Neural cell (in vitro differentiated cells): Measurements from ENCODE around the gene SORL1-AS1.

ENCODE experiments used
- H2AFZ ChIP-seq: fragments of 200-600, 300-800 bp; sonication (generic), shearing (Covaris generic); 2 replicates; pipeline ENCODE4 v1.6.0; 2014; ENCODE audit warnings: low read depth, mild to moderate bottlenecking, antibody characterized with exemption, low read length, moderate library complexity
- H3F3A ChIP-seq: fragments of 200-600 bp; shearing (Covaris generic); 2 replicates; pipeline ENCODE4 v1.6.1; 2016; ENCODE audit warnings: mild to moderate bottlenecking, moderate library complexity, mixed read lengths, antibody characterized with exemption, low read length; ENCODE audit not compliant: insufficient read depth, poor library complexity, severe bottlenecking
- H3K27ac ChIP-seq: fragments of 200-600, 300-800 bp; sonication (generic), shearing (Covaris generic); 2 replicates; pipeline ENCODE4 v1.5.1; 2014; ENCODE audit warnings: mild to moderate bottlenecking, low read length, moderate library complexity
- H3K27me3 ChIP-seq: fragments of 300-800, 200-600 bp; sonication (generic), shearing (Covaris generic); 2 replicates; pipeline ENCODE4 v1.6.0; 2014; ENCODE audit warnings: mild to moderate bottlenecking, low read depth, low read length, moderate library complexity; ENCODE audit not compliant: insufficient read depth
- H3K36me3 ChIP-seq: fragments of 300-800, 200-600 bp; sonication (generic), shearing (Covaris generic); 2 replicates; pipeline ENCODE4 v1.5.1; 2014; ENCODE audit warnings: mild to moderate bottlenecking, antibody characterized with exemption, low read length, moderate library complexity; ENCODE audit not compliant: insufficient read depth
- H3K4me2 ChIP-seq: fragments of 300-800, 200-600 bp; sonication (generic), shearing (Covaris generic); 2 replicates; pipeline ENCODE4 v1.6.0; 2014; ENCODE audit warnings: mild to moderate bottlenecking, low read length
- H3K4me3 ChIP-seq: fragments of 300-800, 200-600 bp; sonication (generic), shearing (Covaris generic); 2 replicates; pipeline ENCODE4 v1.5.1; 2014; ENCODE audit warnings: mild to moderate bottlenecking, low read length, moderate library complexity
- H3K79me2 ChIP-seq: fragments of 200-600 bp; shearing (Covaris generic); replicated peaks from 2 replicates; pipeline ENCODE4 v1.6.0; 2014; ENCODE audit warnings: mild to moderate bottlenecking, low read length, moderate library complexity; ENCODE audit not compliant: insufficient read depth
- H3K9ac ChIP-seq: fragments of 300-800, 200-600 bp; sonication (generic), shearing (Covaris generic); 2 replicates; pipeline ENCODE4 v1.6.1; 2016; ENCODE audit warnings: mild to moderate bottlenecking, low read length, mixed read lengths
- H3K9me2 ChIP-seq: fragments of 200-600 bp; shearing (Covaris generic); 2 replicates; pipeline ENCODE4 v1.6.1; 2016; ENCODE audit warnings: mild to moderate bottlenecking, low read length, mixed read lengths; ENCODE audit not compliant: insufficient read depth
- H3K9me3 ChIP-seq: fragments of 200-600, 300-800 bp; sonication (generic), shearing (Covaris generic); 2 replicates; pipeline ENCODE4 v1.6.1; 2016; ENCODE audit warnings: mild to moderate bottlenecking, mixed run types, low read length, moderate library complexity, mixed read lengths
- H4K20me1 ChIP-seq: fragments of 200-600 bp; shearing (Covaris generic); 2 replicates; pipeline ENCODE4 v1.6.1; 2016; ENCODE audit warnings: mild to moderate bottlenecking, mixed run types; ENCODE audit not compliant: insufficient read depth
- EP300 ChIP-seq: fragments of 450-650 bp; conservative IDR thresholded peaks from 2 replicates; pipeline ENCODE4 v1.6.1; 2014; ENCODE audit warnings: antibody characterized with exemption, mild to moderate bottlenecking, moderate library complexity; ENCODE audit not compliant: poor library complexity, severe bottlenecking
- EZH2 ChIP-seq: fragments of 200-600, 300-800 bp; shearing (Covaris generic), sonication (generic); IDR thresholded peaks from 2 replicates; pipeline ENCODE4 v1.6.1; 2014; ENCODE audit warnings: antibody characterized with exemption, low read length, borderline replicate concordance, mild to moderate bottlenecking; ENCODE audit not compliant: insufficient read depth, poor library complexity, severe bottlenecking
- MXI1 ChIP-seq: fragments of 450-650 bp; conservative IDR thresholded peaks from 2 replicates; pipeline ENCODE4 v1.6.1; 2014; ENCODE audit warnings: antibody characterized with exemption, mild to moderate bottlenecking; ENCODE audit not compliant: poor library complexity, severe bottlenecking
- POLR2AphosphoS5 ChIP-seq: IDR thresholded peaks from 2 replicates; pipeline ENCODE4 v1.6.1; 2012
- RAD21 ChIP-seq: fragments of 450-650 bp; conservative IDR thresholded peaks from 2 replicates; pipeline ENCODE4 v1.6.1; 2014; ENCODE audit warnings: antibody characterized with exemption, mild to moderate bottlenecking, moderate library complexity
- SMC3 ChIP-seq: fragments of 450-650 bp; conservative IDR thresholded peaks from 2 replicates; pipeline ENCODE4 v1.6.1; 2014; ENCODE audit warnings: antibody characterized with exemption, mild to moderate bottlenecking, moderate library complexity; ENCODE audit not compliant: poor library complexity
- TAF1 ChIP-seq: IDR thresholded peaks from 2 replicates; pipeline ENCODE4 v1.6.1; 2012; ENCODE audit warnings: low read depth
- TF ChIP-seq, protein P1 (sequence below): fragments of 450-650 bp; IDR thresholded peaks from 2 replicates; pipeline ENCODE4 v1.5.1; 2014; ENCODE audit warnings: antibody characterized with exemption, mild to moderate bottlenecking, moderate library complexity; ENCODE audit not compliant: poor library complexity, severe bottlenecking
- TF ChIP-seq, protein P2 (sequence below): IDR thresholded peaks from 2 replicates; pipeline ENCODE4 v1.6.1; 2012; ENCODE audit warnings: borderline replicate concordance

SORL1-AS1 gene

DNA sequence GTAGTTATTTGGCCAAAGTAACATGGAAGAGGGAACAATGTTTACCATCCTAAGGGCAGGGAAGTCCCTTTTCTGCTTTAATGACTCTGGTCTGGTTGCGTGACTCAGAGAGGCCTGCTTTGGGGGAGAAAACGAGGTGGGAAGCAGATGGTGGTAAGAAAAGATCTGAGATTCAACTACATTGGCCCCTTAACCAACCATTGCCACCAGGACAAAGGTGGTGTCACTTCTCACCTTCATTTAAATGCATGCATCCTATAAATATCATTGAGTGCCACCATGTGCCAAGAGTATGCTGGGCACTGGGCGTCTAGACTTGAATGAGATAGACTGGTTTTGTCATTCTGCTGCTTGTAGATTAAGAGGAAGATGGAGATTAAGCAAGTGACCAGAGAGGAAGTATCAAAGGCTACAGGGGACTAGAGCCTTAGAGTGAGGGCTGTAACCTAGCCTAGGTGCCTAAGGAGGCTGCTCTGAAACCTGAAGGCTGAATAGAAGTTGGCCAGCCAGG is 4.3 kb downstream of the SORL1-AS1 start:
- Histone ChIP-seq H3K79me2 (no peaks in the 10 kb centered on the region), H3K9me3 (no peaks in the 10 kb centered on the region), H3K36me3 (no peaks in the 10 kb centered on the region), H3K9me2 (no peaks in the 10 kb centered on the region), H4K20me1 (no peaks in the 10 kb centered on the region), H3K4me3 (no peak overlapping the region), H3K27ac (no peak overlapping the region), H3K9ac (no peak overlapping the region), H3K4me2 (no peak overlapping the region), H3F3A (no peaks in the 10 kb centered on the region), H2AFZ (no peak overlapping the region), H3K27me3 (no peaks in the 10 kb centered on the region)
- TF ChIP-seq EP300: no peak
- no peak for TF ChIP-seq EZH2
- TF ChIP-seq, protein P1, sequence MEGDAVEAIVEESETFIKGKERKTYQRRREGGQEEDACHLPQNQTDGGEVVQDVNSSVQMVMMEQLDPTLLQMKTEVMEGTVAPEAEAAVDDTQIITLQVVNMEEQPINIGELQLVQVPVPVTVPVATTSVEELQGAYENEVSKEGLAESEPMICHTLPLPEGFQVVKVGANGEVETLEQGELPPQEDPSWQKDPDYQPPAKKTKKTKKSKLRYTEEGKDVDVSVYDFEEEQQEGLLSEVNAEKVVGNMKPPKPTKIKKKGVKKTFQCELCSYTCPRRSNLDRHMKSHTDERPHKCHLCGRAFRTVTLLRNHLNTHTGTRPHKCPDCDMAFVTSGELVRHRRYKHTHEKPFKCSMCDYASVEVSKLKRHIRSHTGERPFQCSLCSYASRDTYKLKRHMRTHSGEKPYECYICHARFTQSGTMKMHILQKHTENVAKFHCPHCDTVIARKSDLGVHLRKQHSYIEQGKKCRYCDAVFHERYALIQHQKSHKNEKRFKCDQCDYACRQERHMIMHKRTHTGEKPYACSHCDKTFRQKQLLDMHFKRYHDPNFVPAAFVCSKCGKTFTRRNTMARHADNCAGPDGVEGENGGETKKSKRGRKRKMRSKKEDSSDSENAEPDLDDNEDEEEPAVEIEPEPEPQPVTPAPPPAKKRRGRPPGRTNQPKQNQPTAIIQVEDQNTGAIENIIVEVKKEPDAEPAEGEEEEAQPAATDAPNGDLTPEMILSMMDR: no peak
- no peak for TF ChIP-seq RAD21
- no peak for TF ChIP-seq MXI1
- no peak for TF ChIP-seq SMC3
- TF ChIP-seq TAF1: no peak
- TF ChIP-seq POLR2AphosphoS5: no peak
- TF ChIP-seq, protein P2, sequence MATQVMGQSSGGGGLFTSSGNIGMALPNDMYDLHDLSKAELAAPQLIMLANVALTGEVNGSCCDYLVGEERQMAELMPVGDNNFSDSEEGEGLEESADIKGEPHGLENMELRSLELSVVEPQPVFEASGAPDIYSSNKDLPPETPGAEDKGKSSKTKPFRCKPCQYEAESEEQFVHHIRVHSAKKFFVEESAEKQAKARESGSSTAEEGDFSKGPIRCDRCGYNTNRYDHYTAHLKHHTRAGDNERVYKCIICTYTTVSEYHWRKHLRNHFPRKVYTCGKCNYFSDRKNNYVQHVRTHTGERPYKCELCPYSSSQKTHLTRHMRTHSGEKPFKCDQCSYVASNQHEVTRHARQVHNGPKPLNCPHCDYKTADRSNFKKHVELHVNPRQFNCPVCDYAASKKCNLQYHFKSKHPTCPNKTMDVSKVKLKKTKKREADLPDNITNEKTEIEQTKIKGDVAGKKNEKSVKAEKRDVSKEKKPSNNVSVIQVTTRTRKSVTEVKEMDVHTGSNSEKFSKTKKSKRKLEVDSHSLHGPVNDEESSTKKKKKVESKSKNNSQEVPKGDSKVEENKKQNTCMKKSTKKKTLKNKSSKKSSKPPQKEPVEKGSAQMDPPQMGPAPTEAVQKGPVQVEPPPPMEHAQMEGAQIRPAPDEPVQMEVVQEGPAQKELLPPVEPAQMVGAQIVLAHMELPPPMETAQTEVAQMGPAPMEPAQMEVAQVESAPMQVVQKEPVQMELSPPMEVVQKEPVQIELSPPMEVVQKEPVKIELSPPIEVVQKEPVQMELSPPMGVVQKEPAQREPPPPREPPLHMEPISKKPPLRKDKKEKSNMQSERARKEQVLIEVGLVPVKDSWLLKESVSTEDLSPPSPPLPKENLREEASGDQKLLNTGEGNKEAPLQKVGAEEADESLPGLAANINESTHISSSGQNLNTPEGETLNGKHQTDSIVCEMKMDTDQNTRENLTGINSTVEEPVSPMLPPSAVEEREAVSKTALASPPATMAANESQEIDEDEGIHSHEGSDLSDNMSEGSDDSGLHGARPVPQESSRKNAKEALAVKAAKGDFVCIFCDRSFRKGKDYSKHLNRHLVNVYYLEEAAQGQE: no peak

GRCh38 chr11:121448011-121448410 is 4.8 kb downstream of the SORL1-AS1 start:
- H3K9me2 ChIP-seq: no peaks in the 10 kb centered on the region

More at GRCh38 chr11:121448011-121448410, 4.8 kb downstream of the SORL1-AS1 start:
- Histone ChIP-seq H3K9ac (no peak overlapping the region), H2AFZ (no peak overlapping the region), H4K20me1 (no peaks in the 10 kb centered on the region), H3F3A (no peaks in the 10 kb centered on the region), H3K79me2 (no peaks in the 10 kb centered on the region), H3K36me3 (no peaks in the 10 kb centered on the region), H3K27me3 (no peaks in the 10 kb centered on the region), H3K9me3 (no peaks in the 10 kb centered on the region), H3K4me3 (no peak overlapping the region), H3K4me2 (no peak overlapping the region), H3K27ac (no peak overlapping the region)
- no peak for TF ChIP-seq TAF1
- no peak for TF ChIP-seq POLR2AphosphoS5
- TF ChIP-seq, protein P1: no peak
- TF ChIP-seq RAD21: no peak
- TF ChIP-seq EP300: no peak
- TF ChIP-seq MXI1: no peak
- no peak for TF ChIP-seq EZH2
- TF ChIP-seq, protein P2: no peak
- no peak for TF ChIP-seq SMC3
